K562 treated with DMSO at 1 percent for 24 hours (cell line): ENCODE results near the gene SULT1C2. TPM values are rescaled to one million over a fixed set of nuclear protein-coding genes. Genes with fewer than 3 reads are reported as not detected.

ENCODE experiments used
- total RNA-seq: library from RNA; unstranded; fragments of 300-600 nt; gene quantifications from 2 replicates; pipeline ENCODE4 v1.2.3, GENCODE V29; 2022; ENCODE audit warnings: low read depth; ENCODE audit not compliant: insufficient read depth

Gene SULT1C2
- total RNA-seq: not detected in 2 replicates

DNA sequence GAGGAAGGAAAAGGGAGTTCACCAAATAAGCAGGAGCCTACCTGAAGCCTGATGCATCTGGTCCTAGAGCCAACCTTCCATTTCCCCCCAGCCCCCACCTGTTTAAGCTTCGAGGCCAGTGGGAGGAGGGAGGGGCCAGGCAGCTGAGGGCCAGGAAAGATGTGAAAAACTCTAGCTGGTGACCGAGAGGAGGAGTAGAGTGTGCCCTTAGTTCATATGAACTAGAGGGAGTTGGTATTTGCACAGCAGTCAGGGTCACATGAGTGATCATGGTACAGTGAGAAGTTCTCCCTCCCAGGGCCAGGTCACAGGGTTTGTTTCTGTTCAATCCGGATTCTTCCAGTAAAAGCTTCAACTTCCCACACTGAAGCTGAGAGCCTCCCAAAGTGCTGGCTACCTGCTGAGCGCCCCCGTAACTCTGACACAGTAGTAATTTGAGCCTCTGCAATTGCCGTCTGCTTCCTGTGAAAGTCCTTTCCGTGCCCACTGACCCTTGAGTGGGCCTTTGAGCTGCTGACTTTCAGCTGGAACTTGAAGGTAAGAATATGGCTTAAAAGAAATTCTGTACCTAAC, at the start of gene SULT1C2:
Gene SULT1C2, plus strand, starts transcription at position 362 of the 573 bp plus-strand sequence. CDS start 4,773 bp downstream, outside the sequence.

DNA sequence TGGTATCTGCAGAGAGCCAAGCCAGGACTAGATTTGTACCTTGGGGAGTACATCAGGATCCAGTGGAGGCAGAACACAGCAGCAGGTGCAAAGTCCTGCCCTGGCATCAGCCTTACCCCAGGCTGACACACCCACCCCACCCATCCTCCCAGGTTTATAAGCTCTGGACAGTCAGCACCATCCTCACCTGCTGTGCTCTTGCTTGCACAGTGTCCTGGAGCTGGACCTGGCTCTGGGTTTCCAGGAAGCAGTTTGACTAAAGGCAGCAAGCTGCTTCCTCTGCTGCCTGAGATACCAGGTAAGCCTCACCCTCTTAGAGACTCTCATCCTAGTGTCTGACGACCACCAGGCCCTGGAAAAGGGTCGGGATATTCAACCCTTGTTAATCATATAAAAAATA, 48.9 kb upstream of the SULT1C2 start, which contains the start of gene SULT1C3:
Gene SULT1C3, plus strand, starts transcription at position 183 of the 400 bp plus-strand sequence. CDS start 7,227 bp downstream, outside the sequence.

Other genes with a start within 250 kb of the SULT1C2 start
- gene SULT1C3, start 48.9 kb upstream of the SULT1C2 start, total RNA-seq: not detected in 2 replicates
- 0.30 TPM in 1 of 2 replicates, not detected in the other for gene SULT1C4, start 89.1 kb downstream of the SULT1C2 start, total RNA-seq
- gene GCC2, start 160.3 kb downstream of the SULT1C2 start, total RNA-seq: 12.0 and 15.6 TPM in 2 replicates
- gene LIMS1, start 245.6 kb downstream of the SULT1C2 start, total RNA-seq: 121 and 134 TPM in 2 replicates